ENCODE results near the gene ZNF280B.
"Not testable (repeated sequence)": the region's sequence is repeated elsewhere in the genome, so short reads cannot be mapped to it uniquely, and the experiment has no call there.

Gene ZNF280B

DNA sequence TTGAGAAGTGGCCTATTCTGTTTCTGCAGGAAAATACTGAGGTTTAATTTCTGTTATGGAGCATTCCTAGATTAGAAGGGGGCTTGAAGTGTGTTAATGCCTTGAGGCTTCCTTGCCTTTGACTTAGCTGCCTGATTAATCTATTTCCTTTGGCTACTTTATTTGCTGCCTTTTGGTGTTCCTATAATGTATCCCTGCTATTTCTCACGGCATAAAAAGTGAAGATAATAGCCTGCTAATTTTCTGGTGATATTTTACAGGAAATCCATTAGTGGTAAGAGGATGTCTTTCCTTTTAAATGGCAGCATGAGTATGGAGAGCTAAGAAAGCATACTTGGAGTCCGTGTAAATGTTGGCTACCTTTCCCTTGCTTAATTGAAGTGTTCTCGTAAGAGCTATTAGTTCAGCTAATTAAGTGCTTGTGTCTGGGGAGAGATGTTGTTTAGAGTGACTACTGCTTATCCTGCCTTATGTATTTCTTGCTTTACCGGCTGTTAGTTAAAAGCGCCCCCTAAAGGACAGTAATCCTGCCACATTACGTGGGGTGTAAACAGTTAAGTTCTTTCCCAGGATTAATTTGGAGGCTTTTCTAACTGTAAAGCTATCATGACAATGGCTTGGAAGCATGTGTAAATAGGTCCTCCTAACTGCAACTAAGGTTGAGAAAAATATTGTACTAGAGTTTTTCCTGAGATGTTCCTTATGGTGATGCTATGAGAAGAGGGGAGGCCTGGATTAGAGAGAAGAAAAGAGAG is 45.6 kb downstream of the ZNF280B start:
- no peak for DNase-seq

DNA sequence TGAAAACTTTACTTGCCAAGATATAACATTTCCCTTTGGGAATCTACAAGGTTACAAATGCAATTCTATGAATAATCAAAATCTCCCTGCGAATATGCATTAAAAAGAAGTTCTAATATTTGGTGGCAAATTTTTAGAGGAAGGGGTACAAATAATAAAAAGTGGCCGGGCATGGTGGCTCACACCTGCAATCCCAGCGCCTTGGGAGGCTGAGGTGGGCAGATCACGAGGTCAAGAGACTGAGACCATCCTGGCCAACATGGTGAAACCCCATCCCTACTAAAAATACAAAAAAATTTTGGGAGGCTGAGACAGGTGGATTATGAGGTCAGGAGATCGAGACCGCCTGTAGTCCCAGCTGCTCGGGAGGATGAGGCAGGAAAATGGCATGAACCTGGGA is 47.0 kb downstream of the ZNF280B start:
- DNase-seq: no peak

DNA sequence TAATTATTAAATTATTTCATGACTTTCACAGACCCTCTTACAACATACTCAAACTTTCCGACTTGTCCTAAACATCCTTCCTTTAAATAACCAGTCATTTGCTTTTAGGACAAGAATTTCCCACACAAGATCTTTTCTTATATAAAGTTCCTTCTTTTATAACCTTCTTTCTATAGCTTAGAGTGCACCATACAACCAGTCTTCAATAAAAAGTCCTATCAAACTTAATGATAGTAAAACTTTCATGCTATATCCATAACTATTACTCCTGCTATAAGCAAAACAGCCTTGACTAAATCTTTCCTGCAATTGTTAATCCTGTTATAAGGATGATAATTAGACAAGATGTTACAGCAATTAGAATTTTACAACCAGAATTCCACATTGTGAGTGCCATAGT is 47.4 kb downstream of the ZNF280B start:
- no peak for DNase-seq

DNA sequence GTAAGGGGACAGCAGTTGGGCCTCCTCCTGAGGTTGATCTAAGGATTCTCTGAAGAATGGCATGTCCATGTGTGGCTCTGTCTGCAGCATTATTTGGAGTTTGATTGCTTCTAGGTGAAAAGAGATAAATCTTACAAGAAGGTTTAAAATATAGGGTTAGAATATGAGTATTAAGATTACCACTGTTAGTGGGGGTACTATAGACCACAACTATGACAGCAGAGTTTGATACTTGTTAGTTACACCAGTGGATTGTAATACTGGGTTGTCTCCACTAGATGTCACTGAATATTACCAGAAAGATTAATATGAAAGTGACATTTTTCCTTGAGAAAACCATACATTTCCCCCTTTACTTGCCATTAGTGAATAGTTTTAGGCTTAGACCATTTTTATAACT is 47.9 kb downstream of the ZNF280B start:
- no peak for DNase-seq

DNA sequence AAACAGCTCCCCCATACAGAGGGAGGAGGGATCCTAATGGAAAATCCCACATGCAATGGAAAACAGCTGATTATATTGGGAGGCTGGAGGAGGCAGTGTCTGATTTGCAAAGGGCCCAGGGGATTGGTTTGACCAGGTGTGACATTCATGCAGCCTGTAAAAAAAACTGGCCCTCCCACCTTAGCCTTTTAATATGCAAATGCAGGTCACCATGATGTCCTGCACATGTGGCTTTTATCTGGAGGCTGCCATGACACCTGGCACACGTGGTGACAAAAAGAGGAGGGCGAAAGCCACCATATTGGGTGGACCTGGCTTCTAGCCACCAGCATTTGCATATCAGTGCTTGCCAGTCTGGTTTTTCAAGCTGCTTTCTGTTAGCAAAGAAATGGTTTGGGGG is 48.5 kb downstream of the ZNF280B start:
- no peak for DNase-seq

DNA sequence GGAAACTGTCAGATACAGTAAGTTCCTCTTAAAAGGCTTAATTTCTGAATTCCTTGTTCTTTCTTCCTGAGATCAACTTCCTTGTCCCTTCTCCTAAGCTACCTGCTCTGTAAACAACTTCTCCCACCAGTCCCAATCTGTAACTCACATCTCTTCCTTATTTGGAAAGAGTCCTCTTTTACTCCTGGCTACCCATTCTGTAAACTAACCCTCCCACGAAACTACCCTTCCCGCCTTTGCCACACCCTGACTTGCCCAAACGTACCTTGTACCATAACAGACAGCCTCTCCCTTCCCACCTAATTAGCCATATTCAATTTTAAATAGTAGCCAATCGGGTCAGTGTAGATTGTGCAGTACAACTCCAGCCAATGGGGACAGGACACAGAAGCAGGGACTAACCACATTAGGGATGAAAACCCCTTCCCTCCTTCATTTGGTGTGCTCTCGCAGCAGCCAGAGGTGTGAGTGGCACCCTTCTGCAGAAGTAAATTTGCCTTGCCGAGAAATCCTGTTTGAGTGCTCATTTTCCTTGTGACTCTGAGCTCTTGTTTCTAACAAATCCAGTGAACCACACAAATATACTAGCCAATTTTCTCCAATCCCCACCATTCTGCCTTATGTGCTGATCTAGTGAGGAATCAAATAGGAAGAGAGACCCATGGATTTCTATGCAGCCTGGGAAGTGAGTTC is 49.5 kb downstream of the ZNF280B start:
- no peak for DNase-seq

DNA sequence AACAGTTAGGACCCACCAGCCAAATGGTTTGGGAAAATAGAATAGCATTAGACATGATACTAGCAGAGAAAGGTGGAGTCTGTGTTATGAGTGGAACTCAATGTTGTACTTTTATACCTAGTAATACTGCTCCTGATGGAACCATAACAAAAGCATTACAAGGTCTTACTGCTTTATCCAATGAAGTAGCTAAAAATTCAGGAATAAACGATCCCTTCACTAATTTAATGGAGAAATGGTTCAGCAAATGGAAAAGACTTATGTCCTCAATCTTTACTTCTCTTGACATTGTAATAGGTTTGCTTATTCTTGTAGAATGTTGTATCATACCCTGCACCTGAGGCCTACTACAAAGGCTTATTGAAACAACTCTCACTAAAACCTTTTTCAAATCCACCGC is 50.2 kb downstream of the ZNF280B start:
- DNase-seq: no peak

DNA sequence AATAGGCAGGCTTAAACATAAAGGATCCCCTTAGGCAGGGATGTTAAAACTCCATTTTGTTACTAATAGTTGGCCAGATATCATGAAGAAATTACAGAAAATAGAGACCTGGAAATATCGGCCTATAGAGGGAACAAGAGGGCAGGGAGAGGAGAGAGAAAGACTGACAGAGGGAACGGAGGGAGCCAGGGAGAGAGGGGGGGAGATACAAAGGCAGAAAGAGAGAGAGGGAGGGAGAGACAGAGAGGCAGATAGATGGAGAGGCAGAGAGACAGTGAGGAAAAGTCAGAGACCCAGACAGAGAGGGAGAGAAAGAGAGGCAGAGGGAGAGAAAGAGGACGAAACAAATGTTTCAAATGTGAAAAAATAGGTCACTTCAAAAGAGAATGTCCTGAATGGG is 53.5 kb downstream of the ZNF280B start:
- no peak for DNase-seq

DNA sequence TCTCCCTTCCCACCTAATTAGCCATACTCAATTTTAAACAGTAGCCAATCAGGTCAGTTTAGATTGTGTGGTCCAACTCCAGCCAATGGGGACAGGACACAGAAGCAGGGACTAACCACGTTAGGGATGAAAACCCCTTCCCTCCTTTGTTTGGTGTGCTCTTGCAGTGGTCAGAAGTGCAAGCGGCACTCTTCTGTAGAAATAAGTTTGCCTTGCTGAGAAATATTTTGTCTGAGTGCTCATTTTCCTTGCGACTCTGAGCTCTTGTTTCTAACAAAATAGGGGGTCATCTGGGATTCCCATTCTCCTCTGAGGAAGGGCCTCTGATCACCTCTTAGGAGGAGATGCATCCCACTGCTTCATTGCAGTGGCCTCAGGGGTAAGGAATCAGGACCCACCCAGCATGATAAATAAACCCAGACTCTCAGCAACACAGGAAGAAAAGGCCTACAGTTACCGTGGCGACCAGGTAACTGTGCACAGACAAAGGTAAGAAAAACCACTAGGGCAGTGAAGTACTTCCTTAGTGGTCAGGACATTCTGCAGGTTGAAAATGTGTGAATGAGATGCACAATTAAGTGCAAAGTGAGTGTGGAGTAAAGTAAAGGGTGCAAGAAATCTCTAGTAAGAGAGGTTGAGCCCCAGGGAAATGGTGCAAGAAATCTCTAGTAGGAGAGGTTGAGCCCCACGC is 55.4 kb downstream of the ZNF280B start:
- DNase-seq: no peak

DNA sequence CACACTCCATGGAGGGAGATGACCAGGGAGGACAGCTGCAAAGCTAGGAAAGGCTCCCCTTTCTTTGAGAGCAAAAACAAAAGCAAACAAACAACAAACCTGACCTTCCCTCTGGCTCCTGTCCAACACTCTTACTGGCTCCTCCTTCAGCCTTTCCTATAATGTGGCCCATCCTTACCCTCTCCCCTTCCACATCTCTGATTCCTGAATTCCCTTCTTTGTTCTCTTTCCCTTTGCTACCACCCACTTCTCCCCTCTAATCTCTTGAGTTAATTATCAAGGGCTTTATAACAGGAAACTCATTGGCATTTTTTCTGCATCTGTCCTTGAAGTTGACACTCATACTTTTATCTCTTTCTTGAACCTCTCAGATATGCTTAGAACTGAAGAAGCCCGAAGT is 56.3 kb downstream of the ZNF280B start:
- DNase-seq: no peak

DNA sequence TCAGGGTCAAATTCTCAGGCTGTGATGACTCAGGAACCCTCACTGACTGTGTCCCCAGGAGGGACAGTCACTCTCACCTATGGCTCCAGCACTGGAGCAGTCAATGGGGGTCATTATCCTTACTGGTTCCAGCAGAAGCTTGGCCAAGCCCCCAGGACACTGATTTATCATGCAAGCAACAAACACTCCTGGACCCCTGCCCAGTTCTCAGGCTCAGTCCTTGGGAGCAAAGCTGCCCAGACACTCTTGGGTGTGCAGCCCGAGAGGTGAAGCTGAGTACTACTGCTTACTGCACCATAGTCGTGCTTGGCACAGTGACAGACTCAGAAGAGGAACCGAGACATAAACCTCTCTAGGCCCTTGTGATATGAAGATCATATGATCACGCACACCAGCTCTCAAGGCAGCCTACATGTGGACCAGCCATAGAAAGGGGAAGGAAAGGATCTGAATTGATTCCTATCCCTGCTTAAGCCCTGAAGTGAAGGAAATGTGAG is 58.2 kb downstream of the ZNF280B start:
- no peak for DNase-seq

DNA sequence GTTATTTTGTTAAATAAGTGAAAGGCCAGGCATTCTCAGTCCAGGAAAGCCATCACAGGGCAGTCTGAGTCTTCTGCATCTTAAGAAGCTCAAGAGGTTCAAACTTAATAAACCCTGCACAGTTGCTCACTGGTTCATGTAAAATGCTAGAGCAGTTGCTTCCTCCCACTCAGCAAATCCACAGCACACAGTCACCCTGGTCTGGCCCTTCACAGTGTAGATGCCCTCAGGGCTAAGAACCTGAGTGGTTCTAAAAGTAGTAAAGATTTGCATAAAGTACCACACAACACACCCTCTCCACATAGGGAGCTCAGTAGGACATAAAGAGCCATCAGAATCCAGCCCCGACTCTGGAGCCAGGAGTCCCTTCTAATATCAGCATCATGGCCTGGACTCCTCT is 58.7 kb downstream of the ZNF280B start:
- DNase-seq: no peak

DNA sequence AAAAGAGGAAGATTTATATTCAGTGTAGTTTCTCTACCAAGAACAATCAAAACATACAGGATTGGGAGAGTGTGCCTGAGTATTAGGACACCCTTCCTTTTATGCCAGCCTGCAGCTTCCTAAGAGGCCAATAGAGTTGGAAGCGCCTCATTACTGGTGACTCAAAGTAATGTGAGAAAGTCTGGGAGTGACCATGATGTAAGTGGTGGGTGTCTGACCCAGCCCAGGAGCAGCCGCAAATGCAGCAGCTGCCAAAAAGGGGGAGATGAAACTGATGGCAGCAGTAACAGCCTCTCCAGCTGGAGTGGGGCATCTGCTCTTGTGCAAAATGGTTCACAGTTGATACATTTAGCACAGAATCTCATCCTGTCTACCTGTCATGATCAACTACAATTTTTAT is 62.0 kb downstream of the ZNF280B start:
- DNase-seq: no peak

DNA sequence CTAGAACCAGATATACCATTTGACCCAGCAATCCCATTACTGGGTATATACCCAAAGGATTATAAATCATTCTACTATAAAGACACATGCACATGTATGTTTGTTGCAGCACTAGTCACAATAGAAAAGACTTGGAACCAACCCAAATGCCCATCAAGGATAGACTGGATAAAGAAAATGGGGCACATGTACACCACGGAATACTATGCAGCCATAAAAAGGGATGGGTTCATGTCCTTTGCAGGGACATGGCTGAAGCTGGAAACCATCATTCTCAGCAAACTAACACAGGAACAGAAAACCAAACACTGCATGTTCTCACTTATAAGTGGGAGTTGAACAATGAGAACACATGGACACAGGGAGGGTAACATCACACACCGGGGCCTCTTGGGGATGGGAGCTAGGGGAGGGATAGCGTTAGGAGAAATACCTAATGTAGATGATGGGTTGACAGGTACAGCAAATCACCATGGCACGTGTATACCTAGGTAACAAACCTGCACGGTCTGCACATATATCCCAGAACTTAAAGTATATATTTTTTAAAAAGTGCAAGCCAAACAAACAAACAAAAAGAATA is 64.4 kb downstream of the ZNF280B start:
- not testable (repeated sequence) for DNase-seq

DNA sequence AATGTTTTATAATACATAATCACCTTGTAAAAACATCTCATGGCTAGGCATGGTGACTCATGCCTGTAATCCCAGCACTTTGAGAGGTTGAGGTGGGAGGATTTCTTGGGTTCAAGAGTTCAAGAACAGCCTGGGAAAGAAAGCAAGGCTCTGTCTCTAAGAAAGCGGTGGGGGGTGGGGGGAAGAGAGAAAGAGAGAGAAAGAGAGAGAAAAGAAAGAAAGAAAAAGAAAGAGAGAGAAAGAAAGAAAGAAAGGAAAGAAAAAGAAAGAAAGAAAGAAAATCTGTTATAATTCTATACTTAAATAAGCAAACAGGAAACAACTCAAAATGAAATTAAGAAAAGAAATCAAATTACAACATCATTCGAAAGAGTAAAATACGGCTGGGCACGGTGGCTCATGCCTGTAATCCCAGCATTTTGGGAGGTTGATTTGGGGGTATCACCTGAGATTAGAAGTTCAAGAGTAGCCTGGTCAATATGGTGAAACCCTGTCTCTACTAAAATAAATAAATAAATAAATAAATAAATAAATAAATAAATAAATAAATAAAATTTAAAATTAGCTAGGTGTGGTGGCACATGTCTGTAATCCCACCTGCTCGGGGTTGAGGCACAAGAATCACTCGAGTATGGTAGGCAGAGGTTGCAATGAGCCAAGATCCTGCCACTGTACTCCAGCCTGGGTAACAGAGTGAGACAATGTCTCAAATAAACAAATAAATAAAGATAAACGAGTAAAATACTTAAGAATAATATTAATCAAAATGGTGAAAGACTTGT is 65.4 kb downstream of the ZNF280B start:
- DNase-seq: no peak

DNA sequence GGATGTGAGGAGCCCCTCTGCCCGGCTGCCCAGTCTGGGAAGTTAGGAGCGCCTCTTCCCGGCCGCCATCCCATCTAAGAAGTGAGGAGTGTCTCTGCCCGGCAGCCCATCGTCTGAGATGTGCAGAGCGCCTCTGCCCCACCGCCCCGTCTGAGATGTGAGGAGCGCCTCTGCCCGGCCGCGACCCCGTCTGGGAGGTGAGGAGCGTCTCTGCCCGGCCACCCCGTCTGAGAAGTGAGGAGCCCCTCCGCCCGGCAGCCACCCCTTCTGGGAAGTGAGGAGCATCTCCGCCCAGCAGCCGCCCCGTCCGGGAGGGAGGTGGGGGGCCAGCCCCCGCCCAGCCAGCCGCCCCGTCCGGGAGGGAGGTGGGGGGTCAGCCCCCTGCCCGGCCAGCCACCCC is 66.9 kb downstream of the ZNF280B start:
- not testable (repeated sequence) for DNase-seq

DNA sequence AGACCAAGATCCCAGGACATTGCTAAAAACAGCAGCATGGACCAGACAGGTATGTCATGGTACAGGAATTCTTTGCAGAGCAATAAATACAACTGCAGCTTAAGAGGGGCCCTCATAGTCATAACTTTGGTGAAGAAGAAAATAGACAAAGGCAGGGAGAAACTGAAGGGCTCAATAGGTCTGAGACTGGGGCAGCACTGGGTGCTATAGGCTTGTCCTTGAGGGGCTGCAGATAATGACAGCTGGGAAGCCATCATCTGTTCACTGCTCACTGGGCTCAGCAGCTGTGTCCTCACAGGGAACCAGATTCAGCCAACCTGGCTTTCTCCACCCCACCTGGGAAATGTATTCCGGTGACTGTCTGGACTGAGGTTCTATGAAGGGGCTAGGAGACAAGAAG is 68.4 kb downstream of the ZNF280B start:
- DNase-seq: no peak

Measured in activated naive CD4-positive, alpha-beta T cell (primary cell).